Endothelial cell of hepatic sinusoid (primary cell): ENCODE results near the gene UBAP2L.
"Not testable (repeated sequence)": the region's sequence is repeated elsewhere in the genome, so short reads cannot be mapped to it uniquely, and the experiment has no call there.

Experiments used
- in situ Hi-C: cut with HindIII; loops from 2 replicates; pipeline ENCODE4 v1.10.0; 2017; ENCODE audit warnings: low sequenced_read_pairs

UBAP2L gene

GRCh38 chr1:154306151-154306550, 85.4 kb downstream of the UBAP2L start:
- in situ Hi-C loops, result no loop called here

DNA sequence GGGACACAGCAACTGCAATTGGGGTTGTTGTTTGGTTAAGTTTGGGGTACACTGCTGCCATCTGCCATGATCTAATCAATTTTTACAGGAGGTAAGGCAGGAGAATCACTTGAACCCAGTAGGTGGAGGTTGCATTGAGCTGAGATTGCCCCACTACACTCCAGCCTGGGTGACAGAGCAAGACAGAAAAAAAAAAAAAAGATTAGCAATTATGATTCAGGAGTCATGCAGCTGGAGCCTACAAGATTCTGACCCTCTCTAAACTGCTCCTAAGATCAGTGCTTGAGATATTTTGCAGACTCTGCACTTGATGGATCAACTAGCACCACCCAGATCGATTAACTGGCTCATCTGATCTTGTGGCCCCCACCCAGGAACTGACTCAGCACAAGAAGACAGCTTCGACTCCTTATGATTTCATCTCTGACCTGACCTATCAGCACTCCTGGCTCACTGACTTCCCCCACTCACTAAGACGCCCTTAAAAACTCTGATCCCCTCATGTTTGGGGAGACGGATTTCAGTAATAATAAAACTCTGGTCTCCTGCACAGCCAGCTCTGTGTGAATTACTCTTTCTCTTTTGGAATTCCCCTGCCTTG, 87.0 kb downstream of the UBAP2L start:
- in situ Hi-C loops, result not testable (repeated sequence)

GRCh38 chr1:154309136-154309535, 88.4 kb downstream of the UBAP2L start:
- in situ Hi-C loops, result not testable (repeated sequence)

GRCh38 chr1:154312229-154313065, 91.7 kb downstream of the UBAP2L start:
- in situ Hi-C loops, result not testable (repeated sequence)

DNA sequence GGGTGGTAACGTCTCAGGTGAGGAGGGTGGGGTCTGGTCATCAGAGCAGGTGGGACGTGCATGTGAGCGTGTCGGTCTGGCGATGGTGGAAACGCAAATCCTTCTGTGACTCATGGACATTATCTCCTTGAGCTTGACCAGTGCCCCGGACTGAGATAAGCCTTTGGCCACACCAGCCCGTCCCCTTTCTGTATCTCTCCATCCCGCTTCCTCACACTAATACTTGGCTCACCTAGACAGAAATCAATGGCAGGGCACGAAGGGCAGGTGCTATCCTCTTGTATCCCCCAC, 92.3 kb downstream of the UBAP2L start:
- in situ Hi-C loops, result no loop called here

- in situ Hi-C loops, result not testable (repeated sequence)
Observed at GRCh38 chr1:154314226-154314625, 93.5 kb downstream of the UBAP2L start.

DNA sequence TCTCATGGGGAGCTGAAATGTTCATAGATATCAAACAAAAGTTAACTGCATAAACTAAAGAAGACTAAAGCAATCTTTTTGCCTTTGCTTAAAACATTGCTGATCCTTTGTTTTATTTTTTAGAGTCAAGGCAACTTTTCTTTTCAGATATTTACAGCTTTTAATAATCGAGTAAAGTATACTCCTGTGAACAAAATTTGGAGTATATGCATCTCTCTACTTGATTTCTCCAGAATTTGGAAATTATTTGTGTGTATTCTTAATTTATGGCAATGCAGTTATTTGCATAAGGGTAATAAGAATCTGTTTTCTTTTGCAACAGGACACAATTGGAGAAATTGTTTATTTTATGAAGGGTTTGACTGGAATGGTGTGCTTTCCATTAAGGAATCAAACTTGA, 95.9 kb downstream of the UBAP2L start:
- in situ Hi-C loops, result loop anchor here (5.0 kb wide), 1 partner anchor 39 kb away; no protein-coding TSS in a partner anchor

DNA sequence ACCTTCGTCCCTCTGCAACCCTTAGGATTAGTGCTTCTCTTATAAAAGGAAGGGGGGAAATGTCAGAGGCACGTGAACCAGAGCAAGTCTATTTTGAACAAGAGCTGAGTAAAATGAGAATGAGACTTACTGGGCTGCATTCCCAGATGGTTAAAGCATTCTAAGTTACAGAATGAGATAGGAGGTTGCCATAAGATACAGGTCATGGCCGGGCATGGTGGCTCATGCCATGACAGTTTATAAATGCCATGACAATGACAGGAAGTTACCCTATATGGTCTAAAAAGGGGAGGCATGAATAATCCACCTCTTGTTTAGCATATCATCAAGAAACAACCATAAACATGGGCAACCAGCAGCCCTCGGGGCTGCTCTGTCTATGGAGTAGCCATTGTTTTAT, 97.6 kb downstream of the UBAP2L start:
- in situ Hi-C loops, result loop anchor here (5.0 kb wide), 1 partner anchor 41 kb away; no protein-coding TSS in a partner anchor
